GM18508 (cell line): ENCODE data around the gene GRAMD1C.
"Not testable (repeated sequence)": the region's sequence is repeated elsewhere in the genome, so short reads cannot be mapped to it uniquely, and the experiment has no call there.

Experiments
- ATAC-seq: cut with Tn5 transposase; IDR thresholded peaks from one replicate; pipeline ENCODE4 v1.9.1; 2021; ENCODE audit warnings: moderate number of reproducible peaks; ENCODE audit not compliant: insufficient read depth, unreplicated experiment

GRAMD1C gene

GRCh38 chr3:113849841-113850240 is 11.3 kb downstream of the GRAMD1C start:
- not testable (repeated sequence) for ATAC-seq

- not testable (repeated sequence) for ATAC-seq
Measured at GRCh38 chr3:113850391-113850790, 11.8 kb downstream of the GRAMD1C start.

GRCh38 chr3:113852506-113852905 is 13.9 kb downstream of the GRAMD1C start:
- ATAC-seq = no peak

- no peak for ATAC-seq
Measured at GRCh38 chr3:113867506-113867905, 28.9 kb downstream of the GRAMD1C start.

- ATAC-seq = no peak
Measured at GRCh38 chr3:113873293-113873692, 34.7 kb downstream of the GRAMD1C start.

- ATAC-seq = no peak
Measured at GRCh38 chr3:113873814-113874526, 35.4 kb downstream of the GRAMD1C start.

GRCh38 chr3:113878403-113878802 is 39.8 kb downstream of the GRAMD1C start:
- no peak for ATAC-seq

GRCh38 chr3:113885050-113885449 is 46.5 kb downstream of the GRAMD1C start:
- ATAC-seq = no peak

- no peak for ATAC-seq
Measured at GRCh38 chr3:113890256-113890900, 51.8 kb downstream of the GRAMD1C start.

- no peak for ATAC-seq
Measured at GRCh38 chr3:113894927-113895326, 56.3 kb downstream of the GRAMD1C start.

GRCh38 chr3:113895964-113896363 is 57.4 kb downstream of the GRAMD1C start:
- no peak for ATAC-seq

- no peak for ATAC-seq
Measured at GRCh38 chr3:113896930-113897329, 58.3 kb downstream of the GRAMD1C start.

- no peak for ATAC-seq
Measured at GRCh38 chr3:113897373-113897777, 58.8 kb downstream of the GRAMD1C start.

GRCh38 chr3:113898892-113899291 is 60.3 kb downstream of the GRAMD1C start:
- no peak for ATAC-seq

- no peak for ATAC-seq
Measured at GRCh38 chr3:113906568-113907140, 68.1 kb downstream of the GRAMD1C start.

- ATAC-seq = no peak
Measured at GRCh38 chr3:113908133-113908532, 69.5 kb downstream of the GRAMD1C start.

- ATAC-seq = no peak
Measured at GRCh38 chr3:113910966-113911365, 72.4 kb downstream of the GRAMD1C start.

GRCh38 chr3:113912552-113913236 is 74.1 kb downstream of the GRAMD1C start:
- ATAC-seq = peak; percentile 84

- no peak for ATAC-seq
Measured at GRCh38 chr3:113914646-113915045, 76.1 kb downstream of the GRAMD1C start.

- ATAC-seq = no peak
Measured at GRCh38 chr3:113927556-113927955, 89.0 kb downstream of the GRAMD1C start.

GRCh38 chr3:113946831-113947230 is 108.2 kb downstream of the GRAMD1C start:
- ATAC-seq = no peak
